Stimulated activated CD8-positive, alpha-beta memory T cell treated with anti-CD3 and anti-CD28 coated beads, Interleukin-15, amount 100 ng/mL, for 24 hours (primary cell): Measurements from ENCODE around the gene TRIM43.
"Not testable (repeated sequence)": the region's sequence is repeated elsewhere in the genome, so short reads cannot be mapped to it uniquely, and the experiment has no call there.

Experiments used
- DNase-seq: peaks from one replicate; pipeline ENCODE4 v3.0.0-alpha.2; 2020; ENCODE audit warnings: low read depth

Gene TRIM43

DNA sequence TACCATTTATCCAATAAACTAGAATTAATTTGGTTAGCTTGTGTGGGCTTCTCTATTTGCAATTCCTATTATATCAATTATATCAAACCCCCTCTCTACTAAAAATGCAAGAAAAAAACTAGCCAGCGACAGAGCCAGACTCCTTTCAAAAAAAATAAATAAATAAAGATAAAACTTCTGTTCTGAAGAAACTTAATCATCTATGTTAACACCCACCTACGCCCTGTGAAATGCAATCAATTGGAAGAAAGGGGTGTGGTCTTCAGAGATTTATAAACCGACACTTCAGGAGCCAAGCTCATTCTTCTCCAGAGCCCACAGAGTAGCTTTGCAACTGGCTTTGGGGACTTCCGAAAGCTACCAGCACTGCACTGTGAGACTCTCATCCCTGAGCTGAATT lies at the start of gene TRIM43:
Gene TRIM43, plus strand, starts transcription at position 301 of the 400 bp plus-strand sequence. CDS start 2,023 bp downstream, outside the sequence.
- not testable (repeated sequence) for DNase-seq

DNA sequence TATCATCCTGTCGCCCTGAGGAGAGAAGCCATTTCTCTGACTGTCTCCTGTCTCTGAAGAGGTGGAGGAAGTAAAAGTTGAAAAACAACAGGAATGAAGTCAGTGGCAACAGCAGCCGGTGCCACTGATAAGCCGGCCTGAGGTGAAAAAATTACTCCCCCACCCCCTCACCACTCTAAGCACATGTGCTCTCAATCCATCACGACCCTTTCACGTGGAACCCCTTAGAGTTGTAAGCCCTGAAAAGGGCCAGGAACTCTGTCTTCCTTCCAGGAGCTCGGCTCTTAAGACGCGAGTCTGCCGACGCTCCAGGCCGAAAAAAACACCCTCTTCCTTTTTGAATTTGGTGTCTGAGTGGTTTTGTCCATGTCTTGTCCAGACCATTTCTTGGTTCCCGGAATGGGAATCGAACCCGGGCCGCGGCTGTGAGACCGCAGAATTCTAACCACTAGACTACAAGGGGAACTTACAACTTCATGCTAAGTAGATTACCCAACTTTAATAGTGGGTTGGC lies 40.7 kb upstream of the TRIM43 start:
- DNase-seq: no peak

DNA sequence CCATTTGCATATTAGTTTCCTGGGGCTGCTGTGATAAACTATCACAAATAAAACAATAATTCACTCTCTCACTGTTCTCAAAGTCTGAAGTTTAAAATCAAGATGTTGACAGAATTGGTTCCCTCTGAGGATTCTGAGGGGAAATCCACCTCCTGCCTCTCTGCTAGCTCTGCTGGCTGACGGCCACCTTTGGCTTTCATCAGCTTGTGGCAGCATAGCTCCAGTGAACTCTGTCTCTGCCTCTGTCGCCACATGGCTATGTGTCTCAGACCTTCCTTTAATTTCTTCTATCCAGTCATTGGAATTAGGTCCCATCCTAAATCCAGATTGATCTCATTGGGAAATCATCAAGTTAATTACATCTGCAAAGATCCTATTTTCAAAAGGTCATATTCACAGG lies 38.9 kb upstream of the TRIM43 start:
- no peak for DNase-seq

DNA sequence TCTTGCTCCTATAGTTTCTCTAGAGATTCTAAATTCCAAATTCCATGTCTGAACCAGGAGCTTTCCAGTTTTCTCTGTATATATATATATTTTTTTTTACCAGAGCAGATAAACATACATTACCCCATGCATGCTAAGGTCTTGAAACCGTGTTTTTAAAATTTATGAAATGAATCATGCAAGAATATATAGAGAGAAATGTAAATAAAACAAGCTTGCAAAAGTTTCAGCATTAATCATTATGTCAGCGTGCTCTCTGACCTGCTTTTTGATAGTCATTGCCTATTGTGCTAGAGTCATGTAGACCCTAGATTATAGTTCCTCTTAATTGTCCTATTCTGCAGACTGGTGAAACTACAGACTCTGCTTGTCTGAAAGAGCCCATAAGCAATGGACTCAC lies 22.6 kb upstream of the TRIM43 start:
- no peak for DNase-seq

DNA sequence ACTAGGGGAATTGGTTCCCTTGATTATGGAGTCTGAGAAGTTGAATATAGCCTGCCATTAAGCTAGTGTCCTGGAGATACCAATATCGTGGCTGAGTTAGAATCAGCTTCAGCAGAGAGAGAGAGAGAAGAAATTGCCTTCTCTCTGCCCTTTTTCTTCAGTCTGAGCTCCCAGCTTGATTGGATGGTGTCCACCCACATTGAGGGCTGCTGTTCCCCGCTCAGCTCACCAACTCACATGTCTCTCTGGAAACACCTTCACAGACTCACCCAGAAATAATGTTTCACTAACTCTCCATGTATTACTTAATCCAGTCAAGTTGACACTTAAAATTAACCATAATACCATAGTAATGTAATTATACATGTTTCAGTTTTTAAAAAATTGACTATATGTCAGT lies 17.9 kb upstream of the TRIM43 start:
- DNase-seq: no peak

DNA sequence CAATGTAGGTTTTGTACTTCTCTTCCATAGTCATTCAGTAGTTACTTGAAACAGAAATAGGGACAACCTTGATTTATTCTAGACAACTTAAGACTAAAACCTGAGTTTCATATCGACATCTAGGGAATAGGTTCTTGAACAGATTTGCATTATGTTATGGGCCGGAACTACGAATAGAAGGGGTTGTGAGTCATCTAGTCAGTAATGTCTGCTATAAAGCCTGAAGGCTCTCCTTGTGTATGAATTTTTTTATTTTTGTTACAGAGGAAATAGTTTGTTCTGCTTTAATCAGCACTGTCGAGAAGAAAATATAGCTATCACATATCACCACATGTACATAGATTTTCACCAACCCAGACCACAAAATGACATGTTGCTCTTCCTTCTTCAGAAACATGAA lies 17.3 kb upstream of the TRIM43 start:
- DNase-seq: no peak

DNA sequence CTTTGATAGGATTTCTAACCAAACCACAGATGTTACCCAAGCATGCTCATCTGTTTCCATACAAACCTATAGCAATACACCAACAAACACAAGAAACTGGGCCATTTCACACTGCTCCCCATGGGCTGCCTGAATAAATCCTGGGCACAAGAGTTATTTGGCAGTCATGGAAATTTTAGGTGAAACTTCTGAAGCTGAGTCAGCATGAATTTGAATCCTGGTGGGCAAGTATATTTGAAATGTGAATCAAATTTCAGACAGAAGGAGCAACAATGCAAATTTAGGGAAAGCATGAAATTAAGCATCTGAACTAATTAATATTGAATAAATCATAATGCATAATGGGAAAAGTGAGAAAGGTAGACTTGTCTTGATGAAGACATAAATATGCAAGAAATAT lies 15.9 kb upstream of the TRIM43 start:
- no peak for DNase-seq

DNA sequence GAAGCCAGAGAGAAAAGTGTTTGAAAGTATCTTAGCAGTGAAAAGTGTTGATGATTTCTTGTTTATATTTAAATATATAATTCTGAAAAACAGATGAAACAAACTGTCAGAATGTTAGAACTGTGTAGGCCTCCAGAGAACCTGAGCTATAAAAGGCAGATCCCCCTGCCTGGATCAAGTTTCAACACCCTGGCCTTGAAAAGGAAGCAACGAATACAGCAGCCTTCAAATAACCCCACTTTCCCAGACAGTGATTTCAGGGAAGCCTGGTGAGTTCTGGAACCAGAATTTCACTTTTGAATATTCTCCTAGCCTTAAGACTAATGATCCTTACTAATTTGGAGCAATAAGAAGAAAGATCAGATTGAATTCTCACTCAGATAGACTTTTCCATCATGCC lies 13.3 kb upstream of the TRIM43 start:
- DNase-seq: no peak

DNA sequence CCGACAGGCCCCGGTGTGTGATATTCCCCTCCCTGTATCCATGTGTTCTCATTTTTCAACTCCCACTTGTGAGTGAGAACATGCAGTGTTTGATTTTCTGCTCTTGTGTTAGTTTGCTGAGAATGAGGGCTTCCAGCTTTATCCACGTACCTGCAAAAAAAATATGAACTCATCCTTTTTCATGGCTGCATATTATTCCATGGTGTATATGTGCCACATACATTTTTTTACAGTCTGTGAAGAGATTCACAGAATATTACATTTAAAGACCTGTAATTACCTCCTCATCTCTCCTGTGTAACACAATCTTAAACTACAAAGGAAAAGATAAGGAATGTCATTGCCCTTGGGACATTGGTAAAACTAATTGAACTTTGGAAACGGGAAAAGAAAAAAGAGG lies 8.3 kb upstream of the TRIM43 start:
- DNase-seq: not testable (repeated sequence)

DNA sequence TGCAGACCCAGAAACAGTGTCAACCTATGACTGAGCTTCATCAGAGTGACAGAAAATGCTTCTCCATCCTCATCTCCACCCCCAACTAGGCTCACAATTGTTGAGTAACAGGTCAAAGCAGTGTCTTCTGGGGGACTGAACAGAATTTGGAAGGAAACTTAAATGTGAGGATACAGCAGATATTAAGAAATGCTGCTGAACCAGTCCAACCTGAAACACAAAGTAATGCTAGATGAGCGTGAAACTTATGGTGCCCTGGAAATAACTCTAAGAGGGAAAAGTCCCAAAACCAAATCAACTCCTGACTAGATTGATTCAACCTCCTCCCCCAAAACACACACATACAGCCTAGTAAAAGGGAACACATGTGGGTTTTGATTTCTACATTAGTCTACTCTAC lies 7.5 kb upstream of the TRIM43 start:
- not testable (repeated sequence) for DNase-seq

DNA sequence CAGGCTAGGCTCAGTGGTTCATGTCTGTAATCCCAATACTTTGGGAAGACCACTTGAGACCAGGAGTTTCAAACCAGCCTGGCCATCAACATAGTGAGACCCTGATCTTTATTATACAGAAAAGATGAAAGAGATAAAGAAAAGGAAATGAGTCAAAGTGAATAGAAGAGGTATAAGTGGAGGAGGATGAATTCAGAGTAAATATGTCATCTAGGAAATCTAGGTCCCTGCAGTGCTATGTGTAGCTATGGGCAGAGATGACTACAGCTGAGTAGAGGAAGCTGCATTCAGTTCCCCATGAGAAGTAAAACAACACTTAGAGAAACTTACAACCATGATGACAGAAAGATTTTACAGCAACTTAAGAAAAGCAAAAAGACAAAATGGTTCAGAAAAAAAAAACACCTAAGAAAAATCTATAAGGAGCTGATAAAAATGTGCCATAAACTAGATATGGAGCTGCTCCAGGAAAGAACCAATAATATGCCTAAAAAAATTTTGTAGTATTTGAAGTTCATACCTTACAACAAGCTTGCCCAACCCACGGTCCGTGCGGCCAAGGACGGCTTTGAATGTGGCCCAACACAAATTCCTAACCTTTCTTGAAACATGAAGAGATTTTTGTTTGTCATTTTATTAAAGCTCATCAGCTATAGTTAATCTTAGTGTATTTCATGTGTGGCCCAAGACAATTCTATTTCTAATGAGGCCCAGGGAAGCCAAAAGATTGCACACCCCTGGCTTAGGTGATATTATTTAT lies 1.8 kb upstream of the TRIM43 start:
- not testable (repeated sequence) for DNase-seq

DNA sequence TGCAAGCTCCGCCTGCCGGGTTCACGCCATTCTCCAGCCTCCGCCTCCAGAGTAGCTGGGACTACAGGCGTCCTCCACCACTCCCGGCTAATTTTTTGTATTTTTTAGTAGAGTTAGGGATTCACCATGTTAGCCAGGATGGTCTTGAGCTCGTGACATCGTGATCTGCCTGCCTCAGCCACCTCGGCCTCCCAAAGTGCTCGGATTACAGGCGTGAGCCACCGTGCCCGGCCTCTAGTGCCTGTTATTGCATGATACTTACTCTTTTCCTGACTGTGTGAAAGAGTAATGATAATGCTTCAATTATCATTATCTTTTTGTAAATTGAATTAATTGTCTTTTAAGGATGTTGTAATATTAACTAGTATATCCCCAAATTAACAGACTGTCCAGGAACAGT lies 1.2 kb downstream of the TRIM43 start:
- not testable (repeated sequence) for DNase-seq

DNA sequence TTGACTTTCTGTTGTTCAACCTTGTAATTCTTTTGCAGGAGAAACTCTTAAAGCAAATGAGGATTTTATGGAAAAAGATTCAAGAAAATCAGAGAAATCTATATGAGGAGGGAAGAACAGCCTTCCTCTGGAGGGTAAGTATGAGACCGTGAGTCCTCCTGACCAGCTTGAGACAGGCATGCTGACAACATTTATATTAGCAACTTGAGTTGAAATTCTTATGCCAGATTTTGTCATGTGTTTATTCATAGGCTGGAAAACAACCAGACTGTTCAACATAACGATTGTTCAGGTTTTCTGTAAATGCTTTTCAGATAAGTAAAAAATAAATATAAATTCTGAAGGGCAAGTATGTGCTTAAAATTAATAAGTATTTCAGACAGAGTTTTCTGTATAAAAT lies 3.2 kb downstream of the TRIM43 start:
- DNase-seq: not testable (repeated sequence)

DNA sequence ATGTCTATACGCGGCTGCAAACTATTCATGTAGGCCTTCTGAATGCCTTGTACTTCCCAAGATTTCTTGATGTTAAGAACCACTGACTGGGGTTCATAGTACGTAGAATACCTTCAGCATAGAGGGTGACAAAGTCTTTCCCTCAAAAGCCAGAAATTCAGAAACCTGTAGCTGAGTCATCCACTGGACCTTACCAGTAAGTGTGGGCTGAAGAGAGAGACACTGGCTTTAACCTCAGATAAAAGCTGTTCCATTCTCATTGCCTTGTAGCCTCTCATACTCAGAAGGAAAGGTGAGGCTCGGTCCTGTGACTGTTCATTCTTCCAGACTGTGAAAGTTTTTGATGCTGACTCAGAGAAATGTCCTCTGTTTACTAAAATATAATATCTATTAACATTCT lies 9.5 kb downstream of the TRIM43 start:
- not testable (repeated sequence) for DNase-seq

DNA sequence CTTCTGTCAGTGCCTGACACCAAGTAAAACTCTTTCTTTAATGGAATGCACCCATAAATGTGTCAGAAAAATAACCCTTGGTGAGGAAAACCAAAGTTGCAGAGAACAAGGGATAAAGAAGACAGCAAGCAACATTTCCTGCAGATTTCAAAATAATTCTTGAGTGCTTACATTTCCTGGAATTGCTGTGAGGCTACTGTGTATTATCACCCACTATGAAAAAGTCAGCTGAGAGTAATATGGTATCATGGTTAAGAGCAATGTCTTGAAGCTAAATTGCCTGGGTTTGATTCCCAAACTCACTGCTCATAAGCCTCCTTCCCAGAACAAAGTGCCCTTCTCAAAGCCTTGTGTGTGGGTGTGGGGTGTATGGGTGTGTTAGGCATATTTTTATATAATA lies 10.3 kb downstream of the TRIM43 start:
- not testable (repeated sequence) for DNase-seq

DNA sequence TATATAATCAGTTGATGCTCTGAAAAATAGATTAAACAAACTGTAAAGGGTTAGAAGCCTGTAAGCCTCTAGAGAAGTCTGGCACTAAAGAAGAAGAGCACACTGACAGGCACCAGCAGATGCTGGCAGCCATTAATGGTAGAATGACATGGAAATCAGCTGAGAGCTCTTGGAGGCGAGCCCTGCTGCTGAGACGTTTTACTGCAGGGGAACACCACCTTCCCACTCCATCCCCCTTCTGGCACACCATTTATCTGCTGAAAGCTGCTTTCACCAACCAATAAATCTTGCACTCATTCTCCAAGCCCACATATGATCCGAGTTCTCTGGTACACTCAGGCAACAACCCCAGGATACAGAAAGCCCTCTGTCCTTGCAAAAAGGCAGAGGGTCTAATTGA lies 16.6 kb downstream of the TRIM43 start:
- not testable (repeated sequence) for DNase-seq

DNA sequence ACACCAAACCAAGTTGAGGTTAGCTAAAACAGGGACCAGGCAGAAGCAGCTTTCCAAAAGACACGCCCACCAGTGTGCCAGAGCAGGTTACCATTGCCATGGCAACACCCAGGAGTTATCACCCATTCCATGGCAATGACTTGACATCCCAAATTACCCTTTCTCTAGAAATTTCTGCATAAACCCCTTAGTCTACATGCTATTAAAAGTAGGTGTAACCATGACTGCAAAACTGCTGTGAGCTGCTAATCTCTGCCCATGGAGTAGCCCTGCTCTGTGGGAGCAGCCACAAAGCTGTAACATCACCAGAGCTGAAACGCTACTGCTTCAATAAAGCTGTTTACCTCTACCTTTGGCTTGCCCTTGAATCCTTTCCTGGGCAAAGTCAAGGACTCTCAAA lies 18.0 kb downstream of the TRIM43 start:
- DNase-seq: not testable (repeated sequence)

DNA sequence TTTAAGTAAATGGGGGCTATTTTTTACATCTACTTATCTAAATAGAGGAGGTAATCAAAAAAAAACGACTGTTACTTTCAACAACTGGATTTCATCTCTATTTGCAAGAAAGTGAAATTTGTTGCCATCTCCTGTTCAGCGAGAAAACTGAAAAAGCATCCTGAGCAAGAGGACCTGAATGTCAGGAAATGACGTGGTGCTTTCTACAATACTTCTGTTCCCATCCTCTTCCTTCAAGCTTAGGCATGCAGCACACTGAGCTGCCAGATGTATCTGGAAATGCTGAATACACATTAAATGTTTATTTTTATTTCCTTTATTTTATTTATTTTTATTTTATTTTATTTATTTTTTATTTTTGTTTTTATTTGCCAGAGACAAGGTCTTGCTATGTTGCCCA lies 21.2 kb downstream of the TRIM43 start:
- not testable (repeated sequence) for DNase-seq

DNA sequence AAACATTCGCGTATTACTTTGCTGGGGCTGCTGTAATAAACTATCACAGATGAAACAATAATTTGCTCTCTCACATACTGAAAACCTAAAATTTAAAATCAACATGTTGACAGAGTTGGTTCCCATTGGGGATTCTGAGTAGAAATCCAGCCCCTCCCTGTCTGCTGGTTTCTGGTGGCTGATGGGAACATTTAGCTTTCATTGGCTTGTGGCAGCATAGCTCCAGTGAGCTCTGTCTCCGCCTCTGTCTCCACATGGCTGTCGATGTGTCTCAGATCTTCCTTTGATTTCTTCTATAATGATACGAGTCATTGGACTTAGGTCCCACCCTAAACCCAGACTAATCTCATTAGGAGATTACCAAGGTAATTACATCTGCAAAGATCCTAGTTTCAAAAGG lies 30.9 kb downstream of the TRIM43 start:
- not testable (repeated sequence) for DNase-seq

DNA sequence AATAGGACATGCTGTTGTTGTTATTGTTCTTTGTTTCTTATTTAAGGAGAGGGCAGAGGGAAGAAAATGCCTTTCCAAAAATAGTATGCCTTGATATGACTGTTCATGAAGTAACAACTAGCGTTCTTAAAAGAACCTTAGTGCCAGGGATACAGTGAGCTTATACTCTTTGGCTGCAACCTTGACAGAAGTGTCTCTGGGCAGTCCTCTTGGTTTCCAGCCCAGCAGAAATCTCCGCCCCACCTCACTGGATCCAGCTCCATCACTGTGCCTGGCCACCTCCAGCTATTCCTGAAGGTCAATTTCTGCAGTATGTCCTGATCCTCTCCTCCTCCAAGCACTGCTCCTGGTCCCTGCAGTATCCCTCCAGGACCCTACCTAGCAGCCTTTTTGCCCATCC lies 39.2 kb downstream of the TRIM43 start:
- not testable (repeated sequence) for DNase-seq

DNA sequence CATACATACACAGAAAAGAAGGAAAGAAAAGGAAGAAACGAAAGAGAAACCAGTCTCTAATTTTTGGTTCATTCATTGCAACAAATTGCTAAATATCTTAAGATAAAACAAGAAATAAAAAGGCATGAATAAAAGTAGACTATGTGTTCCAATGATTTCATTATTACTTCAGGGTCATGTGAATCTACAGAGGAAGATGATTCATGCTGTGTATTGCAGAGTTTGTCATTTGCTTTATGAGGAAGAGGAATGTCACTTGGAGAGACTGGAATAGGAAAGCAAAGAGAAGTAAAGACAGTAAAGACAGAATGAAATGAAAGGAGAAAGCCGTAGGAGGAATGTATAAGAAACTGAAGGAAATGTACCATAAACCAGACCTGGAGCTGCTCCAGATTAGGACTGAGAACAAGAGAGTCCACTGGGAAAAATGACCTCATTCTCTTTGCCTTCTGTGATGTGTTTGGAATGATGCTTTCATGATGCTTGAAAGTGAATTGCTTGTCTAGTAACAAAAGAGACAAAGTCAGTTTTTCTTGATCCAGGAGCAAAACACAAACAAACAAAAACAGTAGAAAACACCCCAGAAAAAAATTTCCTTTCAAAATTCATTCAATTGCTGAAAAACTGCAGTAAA lies 41.9 kb downstream of the TRIM43 start:
- not testable (repeated sequence) for DNase-seq

DNA sequence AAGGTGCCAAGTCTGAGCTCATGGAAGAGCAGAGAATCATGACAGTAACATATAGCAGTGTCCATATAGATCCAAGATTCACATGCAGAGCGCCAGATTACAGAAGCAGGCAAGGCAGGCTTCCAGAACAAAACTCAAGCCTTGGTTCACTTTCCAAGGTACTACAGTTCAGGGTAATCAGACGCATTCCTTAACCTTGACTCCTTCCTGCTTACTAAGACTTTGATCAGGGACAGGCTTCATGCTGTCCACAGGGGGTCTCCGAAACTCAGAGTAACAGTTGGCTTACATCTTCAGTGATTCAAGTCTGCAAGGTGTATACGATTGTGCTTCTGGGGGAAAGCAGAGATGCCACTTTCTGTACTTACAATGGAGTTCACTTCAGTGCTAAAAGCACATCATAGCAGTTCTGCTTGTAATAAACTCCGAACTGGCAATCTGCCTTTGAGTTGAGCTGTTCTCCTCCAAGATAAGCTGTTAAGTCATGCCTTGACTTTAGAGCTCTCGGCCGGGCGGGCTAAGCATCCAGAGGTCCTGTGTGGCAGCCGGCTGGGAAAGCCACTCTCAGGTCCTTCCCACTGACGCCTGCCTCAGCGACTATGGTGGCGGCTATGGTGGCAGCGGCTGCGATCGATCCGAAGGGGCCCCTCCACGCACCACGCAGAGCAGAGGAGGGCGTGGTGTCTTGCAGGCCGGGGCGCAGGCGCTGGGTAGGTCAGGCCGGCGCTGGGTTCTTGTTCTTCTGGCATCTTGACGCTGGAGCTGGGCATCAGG lies 48.9 kb downstream of the TRIM43 start:
- not testable (repeated sequence) for DNase-seq

DNA sequence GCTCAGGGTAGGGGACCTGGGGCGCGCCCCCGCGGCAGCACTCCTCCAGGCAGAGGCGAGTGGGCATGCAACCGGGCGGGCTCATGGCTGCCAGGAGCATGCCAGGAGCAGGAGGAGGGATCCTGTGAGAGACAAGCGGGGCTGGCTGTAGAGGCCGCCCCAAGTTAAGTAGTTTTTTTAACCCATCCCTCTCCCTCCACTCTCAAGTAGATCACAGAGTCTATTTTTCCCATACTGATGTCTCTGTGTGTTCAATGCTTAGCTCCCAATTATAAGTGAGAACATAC lies 49.4 kb downstream of the TRIM43 start:
- not testable (repeated sequence) for DNase-seq
